Glutamatergic neuron (in vitro differentiated cells): ENCODE data around the gene PTPN22. TPM values are rescaled to one million over a fixed set of nuclear protein-coding genes. Genes with fewer than 3 reads are reported as not detected.

Experiments
- DNase-seq: peaks from one replicate; pipeline ENCODE4 v3.0.0; 2022
- H3K27ac Mint-ChIP-seq: one replicate; pipeline ENCODE4 v1.8.0; 2020; ENCODE audit warnings: mild to moderate bottlenecking, mixed read lengths, inconsistent platforms; ENCODE audit not compliant: unreplicated experiment
- H3K27me3 Mint-ChIP-seq: one replicate; pipeline ENCODE4 v1.8.0; 2020; ENCODE audit warnings: mild to moderate bottlenecking, moderate library complexity, mixed read lengths, inconsistent platforms; ENCODE audit not compliant: unreplicated experiment
- H3K36me3 Mint-ChIP-seq: one replicate; pipeline ENCODE4 v1.8.0; 2020; ENCODE audit warnings: mild to moderate bottlenecking, mixed read lengths, inconsistent platforms; ENCODE audit not compliant: unreplicated experiment
- H3K4me1 Mint-ChIP-seq: one replicate; pipeline ENCODE4 v1.8.0; 2020; ENCODE audit warnings: mild to moderate bottlenecking, low read depth, mixed read lengths, inconsistent platforms; ENCODE audit not compliant: unreplicated experiment
- H3K4me3 Mint-ChIP-seq: one replicate; pipeline ENCODE4 v1.8.0; 2020; ENCODE audit warnings: mild to moderate bottlenecking, mixed read lengths, inconsistent platforms; ENCODE audit not compliant: unreplicated experiment
- H3K9me3 Mint-ChIP-seq: one replicate; pipeline ENCODE4 v1.8.0; 2020; ENCODE audit warnings: mild to moderate bottlenecking, moderate library complexity, mixed read lengths, inconsistent platforms; ENCODE audit not compliant: unreplicated experiment
- CTCF ChIP-seq: fragments of 200-600 bp; sonication (generic); IDR thresholded peaks from one replicate; pipeline ENCODE4 v1.5.0; 2021; ENCODE audit not compliant: partially characterized antibody, unreplicated experiment
- total RNA-seq: library from RNA; stranded (reverse); fragmentation: NEBNext Ultra II Directional; extraction: Animal tissue kit (Norgen Biotek cat#: 25700); gene quantifications from one replicate; pipeline ENCODE4 v1.2.1, GENCODE V29; 2021; ENCODE audit not compliant: unreplicated experiment

Gene PTPN22
- total RNA-seq, 1 donor from 2014 or later, result not detected

GRCh38 chr1:113788802-113789201 is 82.7 kb downstream of the PTPN22 start:
- H3K27me3 Mint-ChIP-seq, result no peaks in the 10 kb centered on the region
- H3K27ac Mint-ChIP-seq, result no peak overlapping the region
- H3K4me1 Mint-ChIP-seq, result peaks cover 8% of the 10 kb centered on the region
- H3K4me3 Mint-ChIP-seq, result no peak overlapping the region
- no peak for TF ChIP-seq CTCF
- no peak for DNase-seq
- H3K9me3 Mint-ChIP-seq, result no peaks in the 10 kb centered on the region
- no peaks in the 10 kb centered on the region for H3K36me3 Mint-ChIP-seq

- no peaks in the 10 kb centered on the region for H3K9me3 Mint-ChIP-seq
- no peaks in the 10 kb centered on the region for H3K36me3 Mint-ChIP-seq
- no peak for DNase-seq
- peaks cover 10% of the 10 kb centered on the region for H3K4me1 Mint-ChIP-seq
- no peak for TF ChIP-seq CTCF
- no peak overlapping the region for H3K4me3 Mint-ChIP-seq
- no peak overlapping the region for H3K27ac Mint-ChIP-seq
- H3K27me3 Mint-ChIP-seq, result no peaks in the 10 kb centered on the region
Observed at GRCh38 chr1:113787663-113788062, 83.8 kb downstream of the PTPN22 start.

- Mint-ChIP-seq H3K27ac (no peak overlapping the region), H3K4me1 (peaks cover 10% of the 10 kb centered on the region), H3K9me3 (no peaks in the 10 kb centered on the region), H3K27me3 (no peaks in the 10 kb centered on the region), H3K4me3 (no peak overlapping the region), H3K36me3 (no peaks in the 10 kb centered on the region)
- no peak for TF ChIP-seq CTCF
- no peak for DNase-seq
Observed at GRCh38 chr1:113786069-113786468, 85.4 kb downstream of the PTPN22 start.

GRCh38 chr1:113784104-113784779 is 87.3 kb downstream of the PTPN22 start:
- H3K36me3 Mint-ChIP-seq, result no peaks in the 10 kb centered on the region
- H3K4me1 Mint-ChIP-seq, result peaks cover 10% of the 10 kb centered on the region
- no peak overlapping the region for H3K27ac Mint-ChIP-seq
- DNase-seq, result no peak
- no peaks in the 10 kb centered on the region for H3K27me3 Mint-ChIP-seq
- no peak overlapping the region for H3K4me3 Mint-ChIP-seq
- TF ChIP-seq CTCF, result no peak
- no peaks in the 10 kb centered on the region for H3K9me3 Mint-ChIP-seq

GRCh38 chr1:113783254-113784103 is 88.0 kb downstream of the PTPN22 start:
- H3K27ac Mint-ChIP-seq, result no peak overlapping the region
- peaks cover 10% of the 10 kb centered on the region for H3K4me1 Mint-ChIP-seq
- no peaks in the 10 kb centered on the region for H3K27me3 Mint-ChIP-seq
- no peak for TF ChIP-seq CTCF
- no peak for DNase-seq
- no peak overlapping the region for H3K4me3 Mint-ChIP-seq
- no peaks in the 10 kb centered on the region for H3K9me3 Mint-ChIP-seq
- H3K36me3 Mint-ChIP-seq, result no peaks in the 10 kb centered on the region
